ENCODE results near the gene ENTPD2.

ENTPD2 gene

GRCh38 chr9:137071282-137071681 lies 17.4 kb upstream of the ENTPD2 start:
- TF ChIP-seq CTCF (IDR thresholded peaks at IDR 0.05): no peak
- H3K27me3 Mint-ChIP-seq (ENCODE audit: low read depth, poor library complexity): peaks cover 40% of the 10 kb centered on the region
- no peak for DNase-seq
- no peaks in the 10 kb centered on the region for H3K9me3 Mint-ChIP-seq
- no peak overlapping the region for H3K27ac Mint-ChIP-seq
- H3K4me3 Mint-ChIP-seq: peak overlapping the region; percentile 79
- peaks cover 19% of the 10 kb centered on the region for H3K4me1 Mint-ChIP-seq
- H3K36me3 Mint-ChIP-seq (ENCODE audit: low read depth): no peaks in the 10 kb centered on the region

- H3K27ac Mint-ChIP-seq: no peak overlapping the region
- H3K9me3 Mint-ChIP-seq: no peaks in the 10 kb centered on the region
- H3K4me3 Mint-ChIP-seq: peak overlapping the region; percentile 79
- H3K36me3 Mint-ChIP-seq (ENCODE audit: low read depth): no peaks in the 10 kb centered on the region
- H3K4me1 Mint-ChIP-seq: peaks cover 19% of the 10 kb centered on the region
- peaks cover 36% of the 10 kb centered on the region for H3K27me3 Mint-ChIP-seq (ENCODE audit: low read depth, poor library complexity)
- TF ChIP-seq CTCF (IDR thresholded peaks at IDR 0.05): peak; percentile 19
- peak; percentile 54 for DNase-seq
Observed at GRCh38 chr9:137070906-137071275, 17.0 kb upstream of the ENTPD2 start.

- H3K4me3 Mint-ChIP-seq: peak within 1 kb of the TSS; percentile 79
- H3K36me3 Mint-ChIP-seq (ENCODE audit: low read depth): no peaks in the 10 kb centered on the region
- peaks cover 31% of the 10 kb centered on the region for H3K27me3 Mint-ChIP-seq (ENCODE audit: low read depth, poor library complexity)
- no peaks in the 10 kb centered on the region for H3K9me3 Mint-ChIP-seq
- DNase-seq: peak; percentile 89
- peaks cover 19% of the 10 kb centered on the region for H3K4me1 Mint-ChIP-seq
- no peak within 1 kb of the TSS for H3K27ac Mint-ChIP-seq
- no peak for TF ChIP-seq CTCF (IDR thresholded peaks at IDR 0.05)
Observed at GRCh38 chr9:137070201-137070905, 16.5 kb upstream of the ENTPD2 start, which contains the start of gene SAPCD2. Gene SAPCD2, minus strand, starts transcription at chr9:137070557. Its CDS starts 97 bp downstream, at chr9:137070460.

- Mint-ChIP-seq H3K36me3 (ENCODE audit: low read depth) (no peaks in the 10 kb centered on the region), H3K9me3 (no peaks in the 10 kb centered on the region), H3K27ac (no peak overlapping the region), H3K4me1 (peaks cover 19% of the 10 kb centered on the region), H3K4me3 (peak overlapping the region; percentile 65), H3K27me3 (ENCODE audit: low read depth, poor library complexity) (peaks cover 23% of the 10 kb centered on the region)
- no peak for TF ChIP-seq CTCF (IDR thresholded peaks at IDR 0.05)
- peak; percentile 62 for DNase-seq
Observed at GRCh38 chr9:137069508-137070091, 15.7 kb upstream of the ENTPD2 start.

GRCh38 chr9:137068539-137069507 lies 15.0 kb upstream of the ENTPD2 start:
- H3K27me3 Mint-ChIP-seq (ENCODE audit: low read depth, poor library complexity): peaks cover 16% of the 10 kb centered on the region

More at GRCh38 chr9:137068539-137069507, 15.0 kb upstream of the ENTPD2 start:
- H3K36me3 Mint-ChIP-seq (ENCODE audit: low read depth): no peaks in the 10 kb centered on the region
- H3K4me3 Mint-ChIP-seq: peak overlapping the region; percentile 68
- TF ChIP-seq CTCF (IDR thresholded peaks at IDR 0.05): no peak
- DNase-seq: no peak
- H3K9me3 Mint-ChIP-seq: no peaks in the 10 kb centered on the region
- H3K27ac Mint-ChIP-seq: no peak overlapping the region
- H3K4me1 Mint-ChIP-seq: peaks cover 17% of the 10 kb centered on the region
